ENCODE data around the gene HIPK3.
A peak's percentile ranks its signal among the peaks of the same experiment; 100 is the strongest.
"Not testable (repeated sequence)": the region's sequence is repeated elsewhere in the genome, so short reads cannot be mapped to it uniquely, and the experiment has no call there.

HIPK3 gene

DNA sequence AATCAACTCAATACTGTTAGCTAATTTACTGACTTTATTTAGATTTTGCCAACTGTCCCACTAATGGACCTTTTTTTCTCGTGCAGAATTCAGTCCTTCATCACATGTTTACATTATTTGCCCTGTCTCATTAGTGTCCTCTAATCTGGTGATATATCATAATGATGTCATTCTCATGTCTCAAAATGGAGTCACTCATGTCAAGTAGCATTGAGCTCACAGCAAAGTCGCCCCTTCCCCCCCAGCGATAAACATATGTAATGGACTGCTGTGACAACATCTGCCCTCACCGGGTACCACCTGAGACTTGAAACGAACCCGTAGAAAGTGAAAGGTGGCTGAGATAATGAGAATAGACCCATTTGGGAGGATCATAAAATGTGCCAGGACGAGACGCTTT is 37.6 kb downstream of the HIPK3 start:
- Histone ChIP-seq H3K27ac (no peak overlapping the region), H3K4me1 (no peaks in the 10 kb centered on the region), H3K27me3 (no peaks in the 10 kb centered on the region), H3K4me2 (no peak overlapping the region), H3K4me3 (no peak overlapping the region), H4K20me1 (peaks cover 41% of the 10 kb centered on the region), H3K36me3 (peaks cover 66% of the 10 kb centered on the region), H3K9ac (no peak overlapping the region), H3K9me3 (peaks cover 49% of the 10 kb centered on the region)
- TF ChIP-seq Cebpa-rat (IDR thresholded peaks at IDR 0.05) = no peak

DNA sequence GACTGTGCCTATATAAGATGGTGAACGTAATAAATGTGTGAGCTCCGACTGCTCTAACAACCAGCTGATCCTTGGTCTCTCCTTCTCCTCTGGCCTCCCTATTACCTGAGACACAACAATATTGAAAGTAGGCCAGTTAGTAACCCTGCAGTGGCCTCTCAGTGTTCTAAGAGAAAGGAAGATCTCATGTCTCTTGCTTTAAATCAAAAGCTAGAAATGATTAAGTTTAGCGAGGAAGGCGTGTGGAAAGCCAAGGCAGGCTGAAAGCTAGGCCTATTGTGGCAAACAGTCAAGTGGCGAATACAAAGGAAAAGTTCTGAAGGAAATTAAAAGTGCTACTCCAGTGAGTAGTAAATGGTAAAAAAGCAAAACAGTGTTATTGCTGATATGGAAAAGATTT is 39.5 kb downstream of the HIPK3 start:
- no peak for TF ChIP-seq Cebpa-rat (IDR thresholded peaks at IDR 0.05)
- Histone ChIP-seq H3K27me3 (no peaks in the 10 kb centered on the region), H3K9me3 (peaks cover 49% of the 10 kb centered on the region), H4K20me1 (peaks cover 53% of the 10 kb centered on the region), H3K9ac (no peak overlapping the region), H3K4me3 (no peak overlapping the region), H3K27ac (no peak overlapping the region), H3K4me2 (no peak overlapping the region), H3K36me3 (peaks cover 82% of the 10 kb centered on the region), H3K4me1 (no peaks in the 10 kb centered on the region)

DNA sequence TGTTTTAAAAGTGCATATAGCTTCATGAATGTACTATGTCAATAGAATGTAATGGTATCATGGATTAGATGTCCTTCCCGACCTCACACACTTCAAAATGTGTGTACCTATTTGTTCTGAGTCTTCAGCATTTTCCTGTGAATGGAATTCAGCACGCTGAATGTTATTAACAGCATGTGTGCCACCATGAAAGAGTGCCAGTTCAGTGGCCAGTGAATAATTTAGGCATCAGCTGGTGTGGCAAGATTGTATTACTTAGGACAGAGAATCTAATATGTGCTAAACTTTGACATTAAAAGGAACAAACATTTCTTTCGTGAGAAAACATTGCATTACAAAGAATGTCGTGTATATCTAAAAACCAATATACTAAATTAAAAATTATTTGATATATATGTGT is 46.4 kb downstream of the HIPK3 start:
- peaks cover 91% of the 10 kb centered on the region for H4K20me1 ChIP-seq
- H3K4me1 ChIP-seq = no peaks in the 10 kb centered on the region
- no peak for TF ChIP-seq Cebpa-rat (IDR thresholded peaks at IDR 0.05)
- peaks cover 2% of the 10 kb centered on the region for H3K9me3 ChIP-seq
- peaks cover 31% of the 10 kb centered on the region for H3K36me3 ChIP-seq
- no peaks in the 10 kb centered on the region for H3K27me3 ChIP-seq
- H3K4me3 ChIP-seq = no peak overlapping the region
- H3K4me2 ChIP-seq = no peak overlapping the region
- no peak overlapping the region for H3K27ac ChIP-seq
- H3K9ac ChIP-seq = no peak overlapping the region

DNA sequence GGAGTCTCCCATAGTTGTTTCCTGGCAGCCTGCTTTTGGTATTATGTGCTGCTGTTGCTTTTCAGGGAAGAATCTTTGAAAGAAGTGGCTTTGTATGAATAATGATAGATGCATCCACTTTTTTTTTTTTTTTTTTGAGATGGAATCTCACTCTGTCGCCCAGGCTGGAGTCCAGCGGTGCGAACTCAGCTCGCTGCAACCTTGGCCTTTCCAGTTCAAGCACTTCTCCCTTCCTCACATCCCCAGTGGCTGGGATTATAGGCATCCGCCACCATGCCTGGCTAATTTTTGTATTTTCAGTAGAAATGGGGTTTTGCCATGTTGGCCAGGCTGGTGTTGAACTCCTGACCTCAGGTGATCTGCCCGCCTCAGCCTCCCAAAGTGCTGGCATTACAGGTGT is 49.6 kb downstream of the HIPK3 start:
- H4K20me1 ChIP-seq = peaks cover 80% of the 10 kb centered on the region
- not testable (repeated sequence) for H3K9ac ChIP-seq, H3K4me3 ChIP-seq, H3K27me3 ChIP-seq, H3K9me3 ChIP-seq, H3K4me2 ChIP-seq, H3K27ac ChIP-seq
- peaks cover 17% of the 10 kb centered on the region; the same call in 1 of the 2 replicates for H3K36me3 ChIP-seq
- peaks cover 16% of the 10 kb centered on the region for H3K4me1 ChIP-seq

DNA sequence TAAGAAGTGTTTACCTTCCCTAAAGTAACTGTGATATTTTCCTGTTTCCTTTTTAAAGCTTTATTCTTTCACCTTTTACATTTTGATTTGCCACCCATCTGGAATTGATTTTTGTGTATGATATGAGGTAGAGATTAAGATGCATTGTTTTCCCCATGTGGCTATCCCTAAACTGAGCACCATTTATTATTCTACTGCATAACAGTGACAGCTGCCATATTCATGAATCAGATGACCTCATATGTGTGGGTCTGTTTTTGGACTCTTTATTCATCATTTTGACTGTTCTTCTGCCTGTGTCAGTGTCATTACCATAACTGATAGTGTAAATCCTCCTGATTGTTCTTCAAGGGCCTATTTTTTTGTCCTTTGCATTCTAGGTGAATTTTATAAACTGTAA is 50.8 kb downstream of the HIPK3 start:
- Histone ChIP-seq H3K4me3 (no peak overlapping the region), H3K9me3 (no peaks in the 10 kb centered on the region), H3K4me1 (peaks cover 16% of the 10 kb centered on the region), H4K20me1 (peaks cover 81% of the 10 kb centered on the region), H3K36me3 (peaks cover 16% of the 10 kb centered on the region; the same call in 1 of the 2 replicates), H3K27me3 (no peaks in the 10 kb centered on the region), H3K4me2 (no peak overlapping the region), H3K27ac (no peak overlapping the region), H3K9ac (no peak overlapping the region)
- no peak for TF ChIP-seq Cebpa-rat (IDR thresholded peaks at IDR 0.05)

- H3K36me3 ChIP-seq = peaks cover 16% of the 10 kb centered on the region; the same call in 1 of the 2 replicates
- no peak overlapping the region for H3K9ac ChIP-seq
- TF ChIP-seq Cebpa-rat (IDR thresholded peaks at IDR 0.05) = no peak
- H3K9me3 ChIP-seq = no peaks in the 10 kb centered on the region
- no peak overlapping the region for H3K4me2 ChIP-seq
- peaks cover 16% of the 10 kb centered on the region for H3K4me1 ChIP-seq
- H3K4me3 ChIP-seq = no peak overlapping the region
- peaks cover 81% of the 10 kb centered on the region for H4K20me1 ChIP-seq
- no peaks in the 10 kb centered on the region for H3K27me3 ChIP-seq
- H3K27ac ChIP-seq = no peak overlapping the region
Measured at GRCh38 chr11:33309118-33309517, 51.9 kb downstream of the HIPK3 start.

DNA sequence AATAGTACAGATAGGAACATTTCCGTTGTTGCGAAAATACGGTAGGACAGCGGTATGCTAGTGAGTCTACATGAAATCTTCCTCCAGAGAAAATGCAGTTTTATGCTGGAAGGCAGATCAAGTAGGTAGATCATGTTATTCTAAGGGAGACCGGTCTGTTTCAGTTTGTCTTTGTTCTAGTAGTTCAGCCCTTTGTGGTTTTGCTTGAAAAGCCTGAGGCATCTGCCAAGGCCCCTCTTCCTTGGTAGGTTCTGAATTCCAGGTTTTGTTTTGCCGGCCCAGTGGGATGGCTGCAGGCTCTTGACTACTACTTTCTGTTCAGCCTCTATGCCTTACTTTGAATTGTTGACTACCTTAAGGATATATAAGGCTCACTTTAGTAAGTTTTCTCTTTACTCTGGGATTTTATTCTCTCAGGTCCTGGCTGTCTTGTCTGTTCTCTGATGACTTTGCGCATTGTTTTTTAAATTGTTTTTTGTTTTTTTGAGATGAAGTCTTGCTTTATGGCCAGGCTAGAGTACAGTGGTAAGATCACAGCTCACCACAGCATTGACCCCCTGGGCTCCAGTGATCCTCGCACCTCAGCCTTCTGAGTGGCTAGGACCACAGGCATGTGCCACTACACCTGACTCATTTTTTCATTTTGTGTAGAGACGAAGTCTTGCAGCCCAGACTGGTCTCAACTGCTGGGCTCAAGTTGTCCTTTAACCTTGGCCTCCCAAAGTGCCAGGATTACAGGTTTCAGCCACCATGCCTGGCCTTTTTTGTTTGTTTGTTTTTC is 53.7 kb downstream of the HIPK3 start:
- TF ChIP-seq Cebpa-rat (IDR thresholded peaks at IDR 0.05) = no peak
- peak overlapping the region; percentile 45 for H3K27ac ChIP-seq
- peaks cover 78% of the 10 kb centered on the region for H4K20me1 ChIP-seq
- peaks cover 22% of the 10 kb centered on the region for H3K4me1 ChIP-seq
- peak overlapping the region; percentile 45 for H3K4me2 ChIP-seq
- peaks cover 21% of the 10 kb centered on the region; the same call in 1 of the 2 replicates for H3K36me3 ChIP-seq
- no peaks in the 10 kb centered on the region for H3K9me3 ChIP-seq
- no peak overlapping the region for H3K9ac ChIP-seq
- H3K4me3 ChIP-seq = no peak overlapping the region
- H3K27me3 ChIP-seq = no peaks in the 10 kb centered on the region

GRCh38 chr11:33311680-33312079 is 54.5 kb downstream of the HIPK3 start:
- Histone ChIP-seq H3K4me3 (no peak overlapping the region), H3K4me1 (peaks cover 22% of the 10 kb centered on the region), H3K36me3 (peaks cover 26% of the 10 kb centered on the region; the same call in 1 of the 2 replicates), H3K27ac (no peak overlapping the region), H3K9ac (no peak overlapping the region), H4K20me1 (peaks cover 83% of the 10 kb centered on the region), H3K4me2 (no peak overlapping the region), H3K9me3 (no peaks in the 10 kb centered on the region), H3K27me3 (no peaks in the 10 kb centered on the region)
- TF ChIP-seq Cebpa-rat (IDR thresholded peaks at IDR 0.05) = no peak

- no peaks in the 10 kb centered on the region for H3K27me3 ChIP-seq
- TF ChIP-seq Cebpa-rat (IDR thresholded peaks at IDR 0.05) = no peak
- no peak overlapping the region for H3K9ac ChIP-seq
- H3K9me3 ChIP-seq = no peaks in the 10 kb centered on the region
- H3K27ac ChIP-seq = no peak overlapping the region
- no peak overlapping the region for H3K4me3 ChIP-seq
- H3K36me3 ChIP-seq = peaks cover 22% of the 10 kb centered on the region; the same call in 1 of the 2 replicates
- no peak overlapping the region for H3K4me2 ChIP-seq
- H3K4me1 ChIP-seq = peaks cover 13% of the 10 kb centered on the region
- peaks cover 97% of the 10 kb centered on the region for H4K20me1 ChIP-seq
Measured at GRCh38 chr11:33315822-33316221, 58.6 kb downstream of the HIPK3 start.

DNA sequence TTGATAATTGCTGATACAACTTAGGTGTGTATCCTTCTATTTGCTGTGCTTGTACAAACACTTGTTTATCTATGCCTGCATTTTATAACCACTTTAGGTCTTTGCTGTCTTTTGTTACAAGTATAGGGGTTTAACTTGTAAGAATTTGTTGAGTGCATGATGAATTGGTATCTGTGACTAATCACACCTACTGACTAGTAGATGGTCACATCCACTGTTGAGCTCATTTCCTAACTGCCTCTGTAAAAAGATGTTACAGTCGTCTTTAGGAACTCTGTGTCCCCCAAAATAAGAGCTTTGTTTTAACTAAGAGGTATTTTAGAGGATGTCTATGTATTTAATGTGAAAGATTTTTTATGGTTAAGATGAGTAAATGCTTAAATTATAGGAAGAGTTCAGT is 60.5 kb downstream of the HIPK3 start:
- no peak overlapping the region for H3K9ac ChIP-seq
- H3K9me3 ChIP-seq = no peaks in the 10 kb centered on the region
- peaks cover 15% of the 10 kb centered on the region; the same call in 1 of the 2 replicates for H3K4me1 ChIP-seq
- H3K4me3 ChIP-seq = no peak overlapping the region
- H3K27me3 ChIP-seq = no peaks in the 10 kb centered on the region
- no peak overlapping the region for H3K4me2 ChIP-seq
- H3K27ac ChIP-seq = no peak overlapping the region
- peaks cover 97% of the 10 kb centered on the region for H4K20me1 ChIP-seq
- TF ChIP-seq Cebpa-rat (IDR thresholded peaks at IDR 0.05) = no peak
- peaks cover 14% of the 10 kb centered on the region; the same call in 1 of the 2 replicates for H3K36me3 ChIP-seq

All from BLaER1 (cell line).